Ascending aorta (tissue), 2 donors: ENCODE results near the gene EFTUD2. TPM values are rescaled to one million over a fixed set of nuclear protein-coding genes. Genes with fewer than 3 reads are reported as not detected.

ENCODE experiments used
- DNase-seq, 2 donors: peaks; one replicate each; pipeline ENCODE4 v3.0.0-alpha.2; 2019; ENCODE audit warnings: low spot score in 2 of 2
- H3K27ac ChIP-seq, 2 donors: fragments of 200-600 bp; sonication (generic); one replicate each; pipeline ENCODE4 v1.5.1; 2016 to 2017; ENCODE audit warnings: mild to moderate bottlenecking in 1 of 2
- H3K27me3 ChIP-seq: fragments of 200-600 bp; sonication (generic); one replicate; pipeline ENCODE4 v1.5.1; 2017
- H3K36me3 ChIP-seq, 2 donors: fragments of 200-600 bp; sonication (generic); one replicate each; pipeline ENCODE4 v1.5.1; 2016
- H3K4me1 ChIP-seq, 2 donors: fragments of 200-600 bp; sonication (generic); one replicate each; pipeline ENCODE4 v1.5.1; 2016 to 2017; ENCODE audit warnings: mild to moderate bottlenecking in 1 of 2
- H3K4me3 ChIP-seq, 2 donors: fragments of 200-600 bp; sonication (generic); one replicate each; pipeline ENCODE4 v1.5.1; 2016 to 2017; ENCODE audit warnings: mild to moderate bottlenecking in 1 of 2
- H3K9me3 ChIP-seq, 2 donors: fragments of 200-600 bp; sonication (generic); one replicate each; pipeline ENCODE4 v1.5.1; 2016
- CTCF ChIP-seq, 3 experiments: fragments of 200-600 bp in 2 of 3; fragments of 450-650 bp in 1 of 3; sonication (generic) in 2 of 3; IDR thresholded peaks; one replicate each; pipeline ENCODE4 v1.5.1; 2016 to 2019; ENCODE audit warnings: antibody characterized with exemption in 3 of 3, mild to moderate bottlenecking in 1 of 3, moderate library complexity in 1 of 3
- intact Hi-C: fragments of 100-400 bp; cut with DNase I; formaldehyde crosslinking; loops from one replicate; pipeline ENCODE4 v1.15.1; 2023
- total RNA-seq: library from RNA; depleted of rRNA; stranded (reverse); fragments of >200 nt; gene quantifications from one replicate; pipeline ENCODE4 v1.1.0, GENCODE V29; 2016

The EFTUD2 gene
- total RNA-seq, 1 donor from 2014 or later: 126 TPM

GRCh38 chr17:44924107-44924544 lies 24.9 kb upstream of the EFTUD2 start:
- no peak for TF ChIP-seq CTCF (IDR thresholded peaks at IDR 0.05)
- intact Hi-C loops: no loop called here
- no peak for DNase-seq
- Histone ChIP-seq H3K4me1 (no peaks in the 10 kb centered on the region), H3K9me3 (no peaks in the 10 kb centered on the region), H3K4me3 (no peak overlapping the region), H3K36me3 (no peaks in the 10 kb centered on the region), H3K27me3 (no peaks in the 10 kb centered on the region), H3K27ac (no peak overlapping the region)

GRCh38 chr17:44922746-44923470 lies 23.7 kb upstream of the EFTUD2 start:
- no peaks in the 10 kb centered on the region for H3K4me1 ChIP-seq
- no peak overlapping the region for H3K4me3 ChIP-seq
- no peaks in the 10 kb centered on the region for H3K36me3 ChIP-seq
- DNase-seq: no peak
- H3K27me3 ChIP-seq: no peaks in the 10 kb centered on the region
- intact Hi-C loops: no loop called here
- TF ChIP-seq CTCF (IDR thresholded peaks at IDR 0.05): no peak
- no peak overlapping the region for H3K27ac ChIP-seq
- no peaks in the 10 kb centered on the region for H3K9me3 ChIP-seq

GRCh38 chr17:44922136-44922535 lies 22.9 kb upstream of the EFTUD2 start:
- Histone ChIP-seq H3K4me1 (peaks cover 4 to 5% of the 10 kb centered on the region in 2 donors), H3K9me3 (no peaks in the 10 kb centered on the region), H3K27me3 (no peaks in the 10 kb centered on the region), H3K27ac (no peak overlapping the region), H3K36me3 (no peaks in the 10 kb centered on the region), H3K4me3 (no peak overlapping the region)
- no peak for TF ChIP-seq CTCF (IDR thresholded peaks at IDR 0.05)
- intact Hi-C loops: no loop called here
- DNase-seq: no peak

GRCh38 chr17:44921122-44921882 lies 22.1 kb upstream of the EFTUD2 start:
- TF ChIP-seq CTCF (IDR thresholded peaks at IDR 0.05): no peak
- no peaks in the 10 kb centered on the region for H3K9me3 ChIP-seq
- intact Hi-C loops: loop anchor here (2.0 kb wide), 2 partner anchors 177 to 211 kb away; partner anchors contain the start of gene PLCD3
- peaks cover 11% of the 10 kb centered on the region in 2 donors for H3K4me1 ChIP-seq
- no peak overlapping the region for H3K27ac ChIP-seq
- no peak for DNase-seq
- no peaks in the 10 kb centered on the region for H3K36me3 ChIP-seq
- H3K4me3 ChIP-seq: no peak overlapping the region
- no peaks in the 10 kb centered on the region for H3K27me3 ChIP-seq

GRCh38 chr17:44920565-44920940 lies 21.3 kb upstream of the EFTUD2 start:
- DNase-seq: no peak
- Histone ChIP-seq H3K27me3 (no peaks in the 10 kb centered on the region), H3K36me3 (no peaks in the 10 kb centered on the region), H3K9me3 (no peaks in the 10 kb centered on the region), H3K4me1 (peaks cover 12 to 19% of the 10 kb centered on the region in 2 donors), H3K4me3 (no peak overlapping the region), H3K27ac (no peak overlapping the region)
- intact Hi-C loops: loop anchor here (1.0 to 2.0 kb wide), 3 partner anchors 102 to 212 kb away; partner anchors contain the start of gene PLCD3
- TF ChIP-seq CTCF (IDR thresholded peaks at IDR 0.05): no peak
